NCI-H1694 (cell line): ENCODE results near the gene FKBP1B.
"Not testable (repeated sequence)": the region's sequence is repeated elsewhere in the genome, so short reads cannot be mapped to it uniquely, and the experiment has no call there.

Experiments used
- DNase-seq: peaks from one replicate; lab custom pipeline; 2025; lab: John Stamatoyannopoulos, UW

The FKBP1B gene

GRCh38 chr2:24065341-24065740 is 15.8 kb downstream of the FKBP1B start:
- no peak for DNase-seq

DNA sequence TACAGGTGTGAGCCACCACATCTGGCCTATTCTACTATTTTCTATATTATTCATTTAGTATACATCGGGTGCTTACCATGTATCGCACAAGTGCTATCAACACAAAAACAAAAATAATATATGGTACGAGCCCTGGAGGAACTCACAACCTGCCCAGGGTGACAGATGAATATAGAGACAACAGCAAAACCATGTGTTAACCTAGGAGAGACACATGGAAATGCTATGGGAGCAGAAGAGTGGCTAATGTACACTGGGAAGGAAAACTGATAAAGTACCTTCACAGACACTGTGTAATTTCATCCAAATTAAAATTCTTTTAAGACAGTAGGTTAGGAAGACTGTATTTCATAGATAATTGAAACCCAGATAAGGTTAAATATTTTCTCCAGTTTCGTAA is 22.7 kb downstream of the FKBP1B start:
- DNase-seq, result no peak

GRCh38 chr2:24073816-24074215 is 24.3 kb downstream of the FKBP1B start:
- no peak for DNase-seq

GRCh38 chr2:24075259-24075658 is 25.7 kb downstream of the FKBP1B start:
- no peak for DNase-seq

DNA sequence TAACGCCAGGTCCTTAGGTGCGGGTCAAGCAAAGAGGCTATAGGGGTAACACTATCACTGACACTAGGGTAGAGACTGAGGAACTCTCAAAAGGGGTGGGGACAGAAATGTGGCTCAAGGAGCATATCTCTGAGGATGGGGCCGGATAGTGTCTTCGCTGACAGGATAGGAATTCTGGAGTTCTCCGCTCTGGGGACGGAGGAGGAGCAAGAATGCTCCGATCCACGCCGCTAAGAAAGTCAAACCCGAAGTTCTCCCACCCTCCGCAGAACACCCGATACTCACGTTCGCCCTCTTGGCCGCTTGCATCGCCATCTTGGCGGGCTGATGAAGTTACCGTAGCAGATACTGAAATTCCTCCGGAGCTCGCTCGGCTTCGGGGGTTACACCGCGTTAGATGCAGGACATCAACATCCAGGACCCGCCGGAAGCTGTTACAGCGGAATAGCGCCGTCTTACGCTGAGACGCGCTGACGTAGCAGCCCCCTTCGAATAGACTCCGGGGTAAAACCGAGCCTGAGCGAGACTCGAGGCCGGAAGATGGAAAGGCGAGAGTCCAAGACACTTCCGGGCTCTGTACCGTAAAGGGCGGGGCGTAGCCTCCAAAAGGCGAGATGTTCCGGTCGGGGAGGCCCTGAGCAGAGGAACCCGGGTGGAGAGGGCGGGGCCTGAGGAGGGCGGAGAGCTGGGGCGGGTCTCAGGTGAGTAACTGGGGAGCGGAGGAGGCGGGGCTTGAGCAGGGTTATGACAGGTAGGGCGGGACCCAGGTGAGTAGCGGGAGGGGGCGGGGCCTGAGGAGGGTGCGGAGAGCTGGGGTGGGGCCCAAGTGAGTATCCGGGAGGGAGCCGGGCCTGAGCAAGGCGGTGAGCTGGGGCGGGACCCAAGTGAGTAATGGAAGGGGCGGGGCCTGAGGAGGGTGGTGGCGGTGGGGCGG is 26.6 kb downstream of the FKBP1B start, which contains the start of gene SF3B6:
TSS of gene SF3B6 (minus strand) at position 412 of the 934 bp plus-strand sequence. CDS start at position 315, 97 bp downstream.
- DNase-seq, result peak; percentile 99

DNA sequence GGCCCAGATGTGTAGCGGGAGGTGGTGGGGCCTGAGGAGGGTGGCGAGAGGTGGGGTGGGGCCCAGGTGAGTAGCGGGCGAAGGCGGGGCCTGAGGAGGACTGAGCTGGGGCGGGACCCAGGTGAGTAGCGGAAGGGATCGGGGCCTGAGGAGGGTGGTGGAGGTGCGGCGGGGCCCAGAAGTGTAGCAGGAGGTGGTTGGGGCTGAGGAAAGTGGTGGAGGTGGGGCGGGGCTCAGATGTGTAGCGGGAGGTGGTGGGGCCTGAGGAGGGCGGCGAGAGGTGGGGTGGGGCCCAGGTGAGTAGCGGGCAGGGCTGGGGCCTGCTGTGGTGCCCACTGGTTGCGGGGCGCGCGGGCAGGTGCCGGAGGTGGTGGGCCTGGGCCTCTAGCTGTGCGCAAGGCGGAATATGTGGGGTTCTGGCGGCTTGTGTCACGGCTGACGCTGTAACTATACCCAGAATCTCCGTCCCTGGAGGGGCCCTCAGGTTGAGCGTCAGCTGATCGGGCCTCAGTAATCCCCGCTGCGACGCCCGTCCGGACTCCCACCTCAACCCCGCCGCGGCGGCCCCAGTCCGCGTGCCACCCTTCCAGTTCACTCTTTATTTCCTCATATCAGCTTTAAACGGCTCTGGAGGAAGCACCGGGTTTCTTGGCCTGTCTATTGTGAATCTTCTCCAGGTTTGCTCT is 27.5 kb downstream of the FKBP1B start:
- DNase-seq, result no peak

DNA sequence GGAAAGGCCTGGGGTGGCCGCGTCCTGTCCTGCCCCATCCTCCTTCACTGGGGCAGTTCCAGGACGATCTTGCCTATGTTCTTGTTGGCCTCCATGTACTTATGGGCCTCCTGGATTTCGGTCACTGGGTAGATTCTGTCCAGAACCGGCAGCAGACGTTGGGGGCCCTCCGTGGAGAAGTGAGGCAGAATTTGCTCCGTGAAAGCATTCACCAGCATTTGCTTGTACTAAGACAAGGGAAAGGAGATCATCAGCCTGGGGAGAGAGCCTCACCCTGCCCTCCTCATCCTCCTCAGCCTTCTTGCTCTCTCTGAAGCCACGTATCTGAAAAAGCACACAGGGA is 28.0 kb downstream of the FKBP1B start:
- no peak for DNase-seq

GRCh38 chr2:24077879-24078278 is 28.3 kb downstream of the FKBP1B start:
- no peak for DNase-seq

DNA sequence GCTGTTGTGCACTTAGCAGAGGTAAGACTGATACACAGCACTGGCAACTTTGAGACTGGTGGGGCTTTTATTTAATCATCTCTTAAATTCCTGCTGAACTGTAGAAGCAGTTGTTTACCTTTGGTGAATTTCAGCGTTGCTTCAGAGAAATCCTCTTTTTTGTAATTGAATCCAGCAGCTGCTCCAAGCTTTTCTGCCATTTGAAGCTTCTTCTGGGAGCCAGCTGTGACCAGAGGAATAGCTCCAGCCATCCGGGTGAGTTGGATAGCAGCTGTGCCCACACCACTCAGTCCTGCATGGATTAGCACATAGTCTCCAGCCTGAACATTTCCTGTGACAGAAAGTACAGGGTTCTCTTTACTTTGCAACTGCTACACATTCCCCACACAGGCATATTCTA is 31.2 kb downstream of the FKBP1B start:
- no peak for DNase-seq

GRCh38 chr2:24082787-24083566 is 33.4 kb downstream of the FKBP1B start:
- DNase-seq, result no peak

GRCh38 chr2:24083567-24084385 is 34.2 kb downstream of the FKBP1B start:
- peak; percentile 73 for DNase-seq

- DNase-seq, result peak; percentile 74
These were observed 35.1 kb downstream of the FKBP1B start, which contains the start of gene TP53I3 for GRCh38 chr2:24084386-24085199. TSS of gene TP53I3 (minus strand) at chr2:24084834. CDS start at chr2:24084326, 508 bp downstream.

DNA sequence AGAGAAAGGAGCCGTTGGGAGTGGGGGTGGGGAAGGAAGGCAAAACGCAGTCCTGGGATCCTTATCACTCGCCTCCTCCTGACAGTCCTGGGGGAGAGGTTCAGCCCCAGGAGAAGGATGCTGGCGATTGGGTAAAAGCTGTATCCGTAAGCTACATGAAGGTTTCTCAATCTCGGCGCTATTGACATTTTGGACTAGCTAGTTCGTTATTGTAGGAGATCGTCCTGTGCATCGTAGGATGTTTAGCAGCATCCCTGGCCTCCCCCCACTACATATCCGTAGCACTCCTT is 35.6 kb downstream of the FKBP1B start:
- DNase-seq, result no peak

DNA sequence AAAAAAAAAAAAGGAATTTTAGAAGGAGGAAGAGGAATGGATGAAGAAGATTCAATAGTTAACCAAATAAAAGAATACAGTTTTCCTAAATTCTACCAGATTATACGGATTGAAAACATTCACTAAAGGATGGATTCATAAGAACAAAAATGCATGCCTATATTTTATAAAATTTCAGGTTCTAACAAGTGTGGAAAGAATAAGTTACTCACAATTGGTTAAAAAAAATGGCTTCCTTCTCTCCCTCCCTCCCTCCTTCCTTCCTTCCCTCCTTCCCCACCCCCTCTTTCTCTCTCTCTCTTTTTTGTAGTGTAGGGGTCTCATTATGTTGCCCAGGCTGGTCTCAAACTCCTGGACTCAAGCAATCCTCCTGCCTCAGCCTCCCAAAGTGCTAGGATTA is 36.7 kb downstream of the FKBP1B start:
- no peak for DNase-seq

DNA sequence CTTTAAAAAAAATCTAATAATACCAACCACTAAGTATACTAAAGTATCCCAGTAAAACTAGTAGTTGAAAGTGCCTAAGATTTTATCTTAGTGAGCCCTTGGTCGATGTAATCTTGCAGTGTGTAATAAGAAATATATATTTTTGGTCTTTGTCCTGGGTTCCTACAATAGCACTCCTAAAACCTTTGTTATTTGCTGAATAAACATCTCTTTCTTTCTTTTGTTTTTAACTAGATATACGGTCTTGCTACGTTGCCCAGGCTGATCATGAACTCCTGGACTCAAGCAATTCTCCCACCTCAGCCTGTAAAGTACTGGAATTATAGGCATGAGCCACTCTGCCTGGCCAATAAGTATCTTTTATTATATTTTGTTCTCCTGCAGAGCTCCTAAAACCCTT is 37.5 kb downstream of the FKBP1B start:
- no peak for DNase-seq

DNA sequence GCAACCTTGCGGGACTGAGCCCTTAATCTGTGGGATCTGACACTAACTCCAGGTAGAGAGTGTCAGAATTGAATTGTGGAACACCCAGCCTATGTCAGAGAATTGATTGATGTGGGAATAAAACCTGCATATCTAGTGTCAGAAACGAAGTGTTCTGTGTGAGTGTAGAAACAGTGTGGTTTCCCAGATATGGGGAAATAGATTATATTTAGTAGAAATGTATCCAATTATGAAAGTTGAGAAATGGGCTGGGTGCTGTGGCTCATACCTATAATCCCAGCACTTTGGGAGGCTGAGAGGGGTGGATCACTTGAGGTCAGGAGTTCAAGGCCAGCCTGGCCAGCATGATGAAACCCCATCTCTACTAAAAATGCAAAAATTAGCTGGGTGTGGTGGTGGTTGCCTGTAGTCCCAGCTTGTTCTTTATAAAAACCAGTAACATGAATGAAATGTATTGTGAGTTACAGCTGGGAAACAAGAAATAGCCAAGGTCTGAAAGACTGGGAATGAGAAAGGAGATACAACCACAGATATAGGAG is 39.3 kb downstream of the FKBP1B start:
- DNase-seq, result no peak

- not testable (repeated sequence) for DNase-seq
These were observed 43.7 kb downstream of the FKBP1B start for GRCh38 chr2:24093270-24093669.

DNA sequence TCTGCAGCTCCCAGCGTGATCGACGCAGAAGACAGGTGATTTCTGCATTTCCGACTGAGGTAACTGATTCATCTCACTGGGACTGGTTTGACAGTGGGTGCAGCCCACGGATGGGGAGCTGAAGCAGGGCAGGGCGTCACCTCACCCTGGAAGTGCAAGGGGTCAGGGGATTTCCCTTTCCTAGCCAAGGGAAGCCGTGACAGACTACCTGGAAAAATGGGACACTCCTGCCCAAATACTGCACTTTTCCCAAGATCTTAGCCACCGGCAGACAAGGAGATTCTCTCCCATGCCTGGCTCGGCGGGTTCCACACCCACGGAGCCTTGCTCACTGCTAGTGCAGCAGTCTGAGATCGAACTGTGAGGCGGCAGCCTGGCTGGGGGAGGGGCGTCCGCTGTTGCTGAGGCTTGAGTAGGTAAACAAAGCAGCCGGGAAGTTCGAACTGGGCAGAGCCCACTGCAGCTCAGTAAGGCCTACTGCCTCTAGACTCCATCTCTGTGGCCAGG is 45.7 kb downstream of the FKBP1B start:
- DNase-seq, result not testable (repeated sequence)

GRCh38 chr2:24100732-24101131 is 51.2 kb downstream of the FKBP1B start:
- DNase-seq, result not testable (repeated sequence)

DNA sequence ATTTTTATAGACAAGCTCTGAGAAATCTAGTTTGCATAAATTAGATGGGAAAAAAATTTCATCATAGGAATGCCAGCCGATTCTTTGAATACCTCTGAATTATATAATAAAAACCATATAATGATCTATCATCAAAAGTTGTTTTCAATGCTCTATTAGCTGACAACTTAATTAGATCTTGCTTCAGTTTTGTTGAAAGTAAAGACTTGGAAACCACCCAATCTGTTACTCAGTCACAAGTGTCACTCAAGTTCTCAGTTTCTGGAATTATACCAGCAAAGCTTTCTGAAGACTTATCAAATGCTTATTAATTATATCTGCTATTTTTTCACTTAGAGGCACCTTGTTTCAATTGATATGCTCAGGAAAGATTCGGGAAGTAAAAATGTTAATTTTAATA is 52.5 kb downstream of the FKBP1B start:
- no peak for DNase-seq
